Activated CD4-positive, CD25-positive, alpha-beta regulatory T cell treated with anti-CD3 and anti-CD28 coated beads, Interleukin-2, amount 50 U/mL, for 24 hours (primary cell): ENCODE results near the gene TMEM134.
"Not testable (repeated sequence)": the region's sequence is repeated elsewhere in the genome, so short reads cannot be mapped to it uniquely, and the experiment has no call there.

Experiments
- ATAC-seq, 2 donors: fragments of 150-1000 bp; cut with Tn5 transposase; one replicate each; pipeline ENCODE4 v1.10.0; 2021; ENCODE audit warnings: mild to moderate bottlenecking in 1 of 2, moderate library complexity in 1 of 2

The TMEM134 gene

DNA sequence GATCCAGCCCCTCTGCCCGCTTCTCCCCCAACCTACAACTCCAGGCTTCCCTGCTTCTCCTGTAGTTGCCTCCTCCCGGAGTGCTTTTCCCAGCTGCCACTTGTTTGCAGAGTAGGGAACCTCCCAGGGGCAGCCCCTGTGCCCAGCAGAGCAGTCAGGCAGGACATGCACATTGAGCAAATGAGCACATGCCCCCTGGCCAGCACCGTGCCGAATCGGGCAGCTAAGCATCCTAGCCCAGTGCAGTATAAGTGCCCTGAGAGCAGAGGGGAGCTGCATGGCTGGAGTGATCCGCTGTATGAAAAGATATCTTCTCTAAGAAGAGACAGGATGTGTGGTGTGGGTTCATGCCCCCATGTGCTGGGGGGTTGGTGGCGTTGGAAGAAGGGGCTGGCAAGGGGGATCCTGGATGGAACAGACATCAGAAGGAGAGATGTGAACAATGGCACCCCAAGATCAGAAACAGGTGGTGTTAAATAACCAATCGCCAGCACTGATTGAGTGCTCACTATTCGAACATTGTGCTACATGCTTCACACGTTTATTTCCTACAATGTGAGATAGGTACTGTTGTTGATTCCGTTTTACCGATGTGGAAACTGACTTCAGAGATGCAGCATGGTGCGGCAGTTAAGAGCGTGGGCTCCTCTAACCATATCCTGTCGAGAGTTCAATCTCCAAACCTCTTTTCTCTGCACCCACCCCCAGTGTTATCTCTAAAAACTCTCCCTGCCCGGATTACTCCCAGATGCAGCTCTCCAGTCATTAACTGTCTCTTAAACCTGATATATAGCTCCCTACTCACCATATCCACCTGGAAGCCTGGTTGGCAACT lies 15.0 kb upstream of the TMEM134 start:
- peak in 1 of 2 donors; percentile 3 for ATAC-seq

DNA sequence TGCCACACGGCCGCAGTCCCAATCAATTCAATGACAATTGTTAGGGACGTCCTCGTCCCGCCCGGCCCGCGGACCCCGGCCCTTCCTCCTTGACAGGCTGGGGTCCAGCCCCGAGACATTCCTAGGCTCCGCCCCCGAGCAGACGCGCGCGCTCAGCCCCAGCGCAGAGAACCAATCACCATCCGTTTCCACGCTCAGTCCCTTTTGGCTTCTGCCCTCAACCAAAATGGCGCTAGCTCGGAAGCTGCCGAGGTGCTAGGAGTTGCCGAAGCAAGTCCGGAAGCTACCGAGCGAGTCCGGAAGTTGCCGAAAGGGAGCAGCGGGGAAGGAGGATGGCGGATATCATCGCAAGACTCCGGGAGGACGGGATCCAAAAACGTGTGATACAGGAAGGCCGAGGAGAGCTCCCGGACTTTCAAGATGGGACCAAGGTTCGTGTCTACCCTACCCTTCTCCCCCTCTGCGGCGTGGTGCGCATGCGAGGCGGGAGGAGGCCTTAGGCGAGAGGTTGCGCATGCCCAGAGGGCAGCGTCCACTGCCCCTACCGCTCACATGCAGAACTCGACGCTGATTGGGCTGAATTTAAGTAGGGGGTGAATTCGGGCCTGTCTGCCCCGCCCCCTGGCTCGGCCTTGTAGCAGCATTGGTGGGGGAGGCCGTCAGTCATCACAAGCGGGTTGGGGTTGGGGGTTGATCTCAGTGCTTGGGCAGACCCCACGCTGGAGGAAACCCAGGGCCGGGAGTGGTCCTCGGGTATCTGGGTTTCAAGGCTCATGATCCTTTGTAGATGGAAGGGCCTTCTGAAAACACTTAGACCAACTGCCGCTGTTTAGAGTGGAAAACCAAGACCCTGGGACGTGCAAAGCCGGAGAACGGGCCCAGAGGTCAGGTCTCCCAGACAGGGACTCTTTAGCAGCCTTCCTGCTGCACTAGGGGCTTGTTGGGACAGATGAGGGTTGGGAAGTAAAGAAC lies 14.1 kb upstream of the TMEM134 start, which contains the start of gene AIP:
AIP (plus strand) TSS at position 200 of the 972 bp plus-strand sequence; CDS start at position 333, 133 bp downstream.
- ATAC-seq: peak; percentile 76 to 78

DNA sequence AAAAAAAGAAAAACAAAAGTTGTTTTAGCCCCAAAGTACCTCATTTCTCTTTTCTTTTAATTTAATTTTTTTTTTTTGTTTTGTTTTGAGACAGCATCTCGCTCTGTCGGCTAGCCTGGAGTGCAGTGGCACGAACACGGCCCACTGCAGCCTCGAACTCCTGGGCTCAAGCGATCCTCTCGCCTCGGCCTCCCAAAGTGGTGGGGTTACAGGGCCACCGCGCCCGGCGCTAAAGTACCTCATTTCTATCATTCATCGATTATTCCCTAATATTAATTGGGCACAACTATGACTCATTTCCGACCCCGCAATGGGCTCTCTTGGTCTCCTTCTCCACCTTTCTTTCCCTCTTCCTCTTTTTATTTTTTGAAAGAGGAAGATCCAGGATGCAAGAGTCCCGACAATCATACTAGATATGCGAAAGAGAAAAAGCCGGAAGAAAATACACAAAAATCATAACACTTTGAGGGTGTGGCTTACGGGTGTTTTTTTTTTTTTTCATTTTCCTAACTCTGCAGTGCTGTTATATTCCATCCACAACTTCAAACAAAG lies 13.3 kb upstream of the TMEM134 start:
- peak; percentile 1 to 2 for ATAC-seq

DNA sequence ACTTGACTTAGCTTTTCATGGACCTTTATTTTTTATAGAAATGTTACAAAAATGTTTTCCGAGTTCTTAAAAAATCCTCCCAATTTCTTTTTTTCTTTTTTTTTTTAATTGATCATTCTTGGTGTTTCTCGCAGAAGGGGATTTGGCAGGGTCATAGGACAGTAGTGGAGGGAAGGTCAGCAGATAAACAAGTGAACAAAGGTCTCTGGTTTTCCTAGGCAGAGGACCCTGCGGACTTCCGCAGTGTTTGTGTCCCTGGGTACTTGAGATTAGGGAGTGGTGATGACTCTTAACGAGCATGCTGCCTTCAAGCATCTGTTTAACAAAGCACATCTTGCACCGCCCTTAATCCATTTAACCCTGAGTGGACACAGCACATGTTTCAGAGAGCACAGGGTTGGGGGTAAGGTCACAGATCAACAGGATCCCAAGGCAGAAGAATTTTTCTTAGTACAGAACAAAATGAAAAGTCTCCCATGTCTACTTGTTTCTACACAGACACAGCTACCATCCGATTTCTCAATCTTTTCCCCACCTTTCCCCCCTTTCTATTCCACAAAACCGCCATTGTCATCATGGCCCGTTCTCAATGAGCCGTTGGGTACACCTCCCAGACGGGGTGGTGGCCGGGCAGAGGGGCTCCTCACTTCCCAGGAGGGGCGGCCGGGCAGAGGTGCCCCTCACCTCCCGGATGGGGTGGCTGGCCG lies 8.4 kb upstream of the TMEM134 start:
- ATAC-seq: not testable (repeated sequence)

DNA sequence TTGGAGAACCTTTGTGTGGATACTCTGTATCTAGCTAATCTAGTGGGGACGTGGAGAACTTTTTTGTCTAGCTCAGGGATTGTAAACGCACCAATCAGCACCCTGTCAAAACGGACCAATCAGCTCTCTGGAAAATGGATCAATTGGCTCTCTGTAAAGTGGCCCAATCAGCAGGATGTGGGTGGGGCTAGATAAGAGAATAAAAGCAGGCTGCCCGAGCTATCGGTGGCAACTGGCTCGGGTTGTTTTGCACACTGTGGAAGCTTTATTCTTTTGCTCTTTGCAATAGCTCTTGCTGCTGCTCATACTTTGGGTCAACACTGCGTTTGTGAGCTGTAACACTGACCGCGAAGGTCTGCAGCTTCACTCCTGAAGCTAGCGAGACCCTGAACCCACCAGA lies 7.6 kb upstream of the TMEM134 start:
- not testable (repeated sequence) for ATAC-seq

DNA sequence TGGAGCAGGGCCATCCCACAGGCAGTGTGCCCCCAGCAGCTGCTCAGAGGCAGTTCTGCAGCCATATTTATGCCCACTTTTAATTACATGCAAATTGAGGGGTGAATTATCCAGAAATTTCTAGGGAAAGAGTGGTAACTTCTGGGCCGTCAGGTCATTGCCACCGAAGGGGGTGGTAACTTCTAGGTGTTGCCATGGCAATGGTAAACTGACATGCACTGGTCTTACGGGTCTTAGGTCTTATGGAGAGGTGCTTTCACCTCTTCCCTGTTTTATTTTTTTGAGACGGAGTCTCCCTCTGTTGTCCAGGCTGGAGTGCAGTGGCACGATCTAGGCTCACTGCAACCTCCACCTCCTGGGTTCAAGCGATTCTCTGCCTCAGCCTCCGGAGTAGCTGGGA lies 3.8 kb upstream of the TMEM134 start:
- ATAC-seq: no peak

DNA sequence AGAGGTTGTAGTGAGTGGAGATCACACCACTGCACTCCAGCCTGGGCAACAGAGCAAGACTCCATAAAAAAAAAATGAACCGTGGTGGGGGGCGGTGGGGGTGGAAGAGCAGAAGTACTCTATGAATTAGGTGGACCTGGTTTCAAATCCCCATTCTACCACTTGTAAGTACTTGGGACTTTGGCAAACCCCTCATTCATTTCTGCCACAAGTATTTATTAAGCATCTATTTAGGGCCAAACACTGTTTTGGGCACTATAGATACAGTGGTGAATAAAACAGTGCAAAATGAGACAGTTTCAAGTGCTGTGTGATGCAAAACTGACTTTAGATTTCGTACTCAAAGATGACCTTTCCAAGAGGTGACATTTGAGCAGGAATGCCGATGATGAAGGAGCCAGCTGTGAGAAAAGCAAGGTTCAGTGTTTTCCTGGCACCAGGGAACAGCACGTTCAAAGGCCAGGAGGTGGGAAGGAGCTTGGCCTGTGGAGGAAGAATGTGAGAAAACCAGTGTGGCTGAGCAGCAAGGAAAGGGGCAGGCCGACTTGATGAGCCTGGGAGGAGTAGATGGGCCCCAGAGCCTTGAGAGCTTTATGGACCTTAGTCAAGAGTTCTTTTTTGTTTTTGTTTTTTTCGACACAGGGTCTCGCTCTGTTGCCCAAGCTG lies 1.4 kb upstream of the TMEM134 start:
- ATAC-seq: no peak

DNA sequence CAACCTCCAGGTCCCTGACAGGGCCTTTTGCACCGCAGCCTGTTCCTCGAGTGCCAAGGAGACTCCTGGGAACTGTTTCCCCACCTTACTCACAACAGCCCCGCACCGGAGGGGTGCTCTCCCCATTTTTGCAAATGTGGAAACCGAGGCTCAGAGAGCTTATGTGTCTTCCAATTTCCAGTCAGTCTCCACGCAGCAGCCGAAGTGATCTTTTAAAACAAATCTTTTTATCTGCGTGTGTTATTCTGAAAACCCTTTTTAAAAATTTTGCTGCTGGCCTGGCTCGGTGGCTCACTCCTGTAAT lies 409 bp upstream of the TMEM134 start:
- ATAC-seq: no peak

DNA sequence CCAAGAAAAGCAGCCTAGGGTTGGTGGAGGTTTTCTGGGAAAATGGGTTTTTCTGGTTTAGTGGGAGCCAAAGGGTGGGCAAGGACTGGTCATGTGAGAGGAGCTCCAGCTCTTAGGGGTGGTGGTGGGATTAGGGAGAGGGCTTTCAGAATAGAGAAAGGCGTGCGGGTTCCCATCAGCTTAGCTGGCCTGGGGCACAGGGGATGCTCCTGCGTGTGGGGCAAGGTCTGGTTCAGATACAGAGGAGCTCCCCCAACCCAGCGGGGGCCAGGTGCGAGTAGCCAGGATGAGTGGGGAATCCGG lies 644 bp downstream of the TMEM134 start:
- peak in 1 of 2 donors; percentile 2 for ATAC-seq

DNA sequence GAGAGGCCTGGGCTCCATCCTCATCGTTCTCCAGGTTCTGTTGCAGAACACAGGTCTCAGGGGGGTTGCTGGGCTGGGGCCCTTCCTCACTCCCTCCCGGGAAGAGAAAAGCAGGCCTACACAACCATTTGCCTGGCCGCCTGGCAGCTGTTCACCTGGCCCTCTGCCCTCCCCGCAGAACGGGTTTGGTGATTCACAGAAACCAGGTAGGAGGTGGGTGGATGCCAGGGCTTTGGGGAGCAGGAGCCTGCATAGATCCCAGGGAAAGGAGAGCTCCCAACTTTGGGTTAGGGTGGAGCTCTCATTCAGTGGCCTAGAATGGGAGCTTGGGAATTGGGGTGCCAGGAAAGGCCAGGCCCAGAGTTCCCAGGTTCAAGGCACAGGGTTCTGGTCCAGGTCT lies 995 bp downstream of the TMEM134 start:
- ATAC-seq: no peak

DNA sequence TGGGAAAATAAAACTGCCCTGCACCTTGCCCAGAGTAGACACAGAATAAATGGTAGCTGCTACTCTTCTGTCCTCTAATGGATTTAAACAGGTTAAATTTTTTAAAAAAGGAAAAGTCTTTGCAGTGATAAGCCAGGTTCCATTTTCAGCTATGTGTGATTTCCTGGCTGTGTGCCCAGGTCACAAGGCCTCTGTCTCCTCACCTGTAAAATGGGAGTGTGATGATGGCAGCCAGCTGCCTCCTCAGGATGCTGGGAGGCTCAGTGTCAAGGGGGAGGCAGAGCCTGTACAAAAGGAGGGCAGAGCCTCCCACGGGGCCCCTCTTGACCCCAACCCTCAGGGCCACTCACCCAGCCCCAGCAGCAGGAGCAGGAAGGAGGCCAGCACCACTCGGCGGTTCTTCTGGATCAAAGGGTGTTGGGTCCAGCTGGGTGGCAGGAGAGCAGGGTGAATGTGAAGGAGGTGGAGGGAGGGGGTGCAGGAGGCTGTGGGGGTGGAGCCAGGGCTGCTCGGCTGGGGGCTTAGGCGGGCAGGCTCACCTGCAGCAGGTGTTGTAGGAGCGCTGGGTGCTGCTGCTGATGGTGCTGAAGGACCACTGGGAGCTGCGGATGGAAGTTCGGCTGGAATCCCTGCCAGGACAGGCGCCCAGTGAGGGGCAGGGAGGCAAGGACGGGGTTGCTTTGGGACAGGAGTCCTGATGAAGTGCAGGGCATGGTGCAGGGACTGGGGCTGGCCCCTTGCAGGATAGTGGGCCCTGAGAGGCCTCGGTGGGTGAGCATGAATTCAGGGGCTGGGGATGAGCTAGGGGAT lies 1.9 kb downstream of the TMEM134 start:
- no peak for ATAC-seq

DNA sequence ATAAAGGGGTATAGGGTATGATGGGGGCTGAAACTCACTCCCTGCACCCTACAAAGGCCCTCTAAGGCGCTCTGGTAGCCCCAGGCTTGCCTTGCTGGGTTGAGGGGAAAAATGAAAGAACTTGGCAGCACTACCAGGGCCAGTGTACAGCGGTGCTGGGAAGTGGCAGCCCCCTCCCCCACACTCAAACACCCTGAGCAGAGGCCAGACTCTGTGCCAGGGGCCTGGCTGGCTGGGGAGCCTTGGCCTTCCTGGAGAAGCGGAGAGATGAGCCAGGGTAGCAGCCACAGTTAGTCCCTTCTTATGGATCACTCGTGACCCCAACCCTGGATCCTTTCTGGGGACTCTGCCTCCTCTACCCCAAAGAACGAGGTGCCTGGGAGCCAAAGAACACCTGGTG lies 2.7 kb downstream of the TMEM134 start:
- no peak for ATAC-seq

DNA sequence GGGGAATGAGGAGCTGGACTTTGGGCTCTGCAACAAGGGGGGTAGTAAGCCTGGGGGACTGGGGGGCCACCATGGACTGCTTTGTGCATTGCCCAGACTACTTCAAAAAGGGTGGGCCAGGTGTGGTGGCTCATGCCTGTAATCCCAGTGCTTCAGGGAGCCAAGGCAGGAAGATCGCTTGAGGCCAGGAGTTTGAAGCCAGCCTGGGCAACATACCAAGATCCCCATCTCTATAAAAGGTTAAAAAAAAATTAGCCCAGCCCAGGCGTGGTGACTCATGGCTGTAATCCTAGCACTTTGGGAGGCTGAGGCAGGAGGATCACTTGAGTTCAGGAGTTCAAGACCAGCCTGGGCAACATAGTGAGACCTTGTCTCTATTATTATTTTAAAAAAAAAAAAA lies 3.5 kb downstream of the TMEM134 start:
- ATAC-seq: not testable (repeated sequence)

DNA sequence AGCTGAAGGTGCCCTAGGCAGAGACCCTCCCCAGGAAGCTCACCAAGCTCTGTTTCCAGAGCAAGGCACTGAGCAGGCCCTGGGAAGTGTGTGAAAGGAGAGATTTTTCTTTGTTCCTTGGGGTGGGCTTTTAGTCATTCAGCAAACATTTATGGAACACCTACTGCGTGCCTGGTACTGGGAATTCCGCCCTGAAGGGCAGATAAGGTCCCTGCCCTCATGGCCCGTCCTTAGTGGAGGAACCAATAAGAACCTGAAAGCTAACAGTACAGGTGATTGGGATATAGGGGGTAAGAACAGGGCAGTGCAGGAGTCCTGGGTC lies 3.9 kb downstream of the TMEM134 start:
- no peak for ATAC-seq

DNA sequence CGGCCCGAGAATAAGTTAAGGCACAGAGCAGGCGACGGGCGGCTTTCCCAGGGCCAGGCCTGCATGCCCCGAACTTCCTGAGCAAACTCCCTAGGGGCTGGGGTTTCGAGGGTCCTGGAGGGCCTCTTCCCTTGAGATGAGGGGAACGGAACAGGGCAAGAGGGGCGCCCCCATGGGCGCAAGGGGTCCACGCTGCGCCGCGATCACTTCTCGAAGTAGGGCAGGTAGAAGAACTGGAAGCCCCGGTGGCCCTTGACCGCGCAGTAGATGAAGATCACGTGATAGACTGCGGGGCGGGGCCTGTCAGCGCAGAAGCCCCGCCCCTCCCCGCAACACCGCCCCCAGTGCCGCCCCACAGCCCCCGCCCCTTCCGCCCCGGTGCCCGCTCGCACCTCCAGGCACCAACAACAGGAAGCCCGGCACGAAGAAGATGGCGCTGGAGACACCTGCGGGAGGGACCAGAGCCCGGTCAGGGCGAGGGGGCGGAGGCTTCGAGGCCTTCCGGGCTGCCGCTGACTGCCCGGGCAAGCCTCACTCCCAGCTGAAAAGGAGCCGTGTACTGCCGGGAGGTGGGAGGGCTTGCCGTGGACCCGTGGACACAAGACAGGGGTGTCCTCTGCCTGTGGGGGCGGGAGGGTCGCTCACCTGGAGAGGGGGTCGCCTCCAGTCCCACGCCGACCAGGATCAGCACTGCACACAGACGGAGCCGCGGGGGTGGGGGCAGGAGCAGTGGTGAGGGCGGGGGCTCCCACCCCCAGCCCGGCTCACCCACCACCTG lies 4.5 kb downstream of the TMEM134 start:
- ATAC-seq: peak; percentile 78 to 79

DNA sequence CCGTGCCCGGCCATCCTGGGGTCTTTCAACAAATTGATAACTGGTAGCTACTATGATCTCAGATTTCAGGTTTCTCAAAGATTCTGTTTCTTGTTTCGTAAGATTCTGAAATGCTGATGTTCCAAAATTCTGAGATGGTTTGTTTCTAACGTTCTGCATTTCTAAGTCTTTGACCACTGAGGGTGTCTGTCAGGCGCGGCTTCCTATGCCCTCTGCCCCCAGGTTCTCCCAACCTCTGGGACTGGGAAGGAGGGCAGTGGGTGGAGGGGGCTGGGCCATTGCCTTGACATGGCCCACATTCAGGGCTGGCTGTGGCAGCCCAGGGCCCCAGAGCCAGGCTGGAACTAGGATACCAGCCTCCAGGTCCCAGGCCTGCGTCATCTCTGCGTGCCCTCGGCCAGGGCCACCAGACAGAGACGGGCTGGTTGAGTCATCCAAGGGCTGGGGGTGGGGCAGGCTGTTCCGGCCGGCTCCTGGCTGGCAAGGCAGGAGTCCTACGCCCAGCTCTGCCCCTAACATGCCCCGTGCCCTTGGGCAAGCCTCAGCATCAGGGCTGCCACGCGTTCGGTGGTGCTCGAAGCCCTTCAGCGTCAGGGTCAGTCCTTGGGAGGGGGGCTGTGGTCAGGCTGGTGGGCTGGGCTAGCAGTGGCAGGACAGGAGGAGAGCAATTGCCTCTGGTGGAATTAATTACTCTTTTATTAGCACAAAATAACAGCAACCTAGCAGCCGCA lies 5.2 kb downstream of the TMEM134 start:
- no peak for ATAC-seq

DNA sequence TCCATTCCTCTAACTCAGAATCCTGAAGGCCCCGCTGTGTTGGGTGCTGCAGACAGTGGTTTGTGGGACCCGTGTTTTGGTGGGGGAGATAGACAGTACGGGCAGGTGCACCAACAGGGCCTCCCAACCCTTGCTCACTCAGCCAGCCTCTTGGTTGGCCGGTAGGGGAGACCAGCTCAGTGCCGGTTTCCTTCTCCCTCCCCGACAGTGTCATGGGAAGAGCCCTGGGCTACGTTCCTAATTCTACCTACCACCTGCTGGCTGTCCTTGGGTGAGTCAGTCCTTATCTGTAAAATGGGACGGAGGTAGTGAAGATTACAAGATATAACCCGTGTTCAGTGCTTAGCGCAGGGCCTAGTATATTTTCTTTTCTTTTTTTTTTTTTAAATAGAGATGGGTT lies 5.9 kb downstream of the TMEM134 start:
- no peak for ATAC-seq

DNA sequence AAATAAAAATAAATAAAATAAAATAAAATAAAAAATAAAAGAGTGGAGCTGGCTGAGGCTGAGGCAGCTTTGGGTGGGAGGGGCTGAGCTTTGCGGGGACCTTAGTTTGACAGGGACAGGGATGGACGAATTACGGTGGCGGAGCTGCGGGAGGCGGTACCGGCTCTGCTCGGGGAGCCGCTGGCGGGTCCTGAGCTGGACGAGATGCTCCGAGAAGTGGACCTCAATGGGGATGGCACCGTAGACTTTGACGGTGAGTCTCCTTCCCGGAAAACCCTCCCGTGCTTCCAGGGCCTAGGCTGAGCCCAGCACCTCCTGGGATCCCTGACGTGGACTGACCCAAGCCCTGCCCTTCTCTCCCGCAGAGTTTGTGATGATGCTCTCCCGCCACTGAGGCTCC lies 10.8 kb downstream of the TMEM134 start:
- ATAC-seq: no peak

DNA sequence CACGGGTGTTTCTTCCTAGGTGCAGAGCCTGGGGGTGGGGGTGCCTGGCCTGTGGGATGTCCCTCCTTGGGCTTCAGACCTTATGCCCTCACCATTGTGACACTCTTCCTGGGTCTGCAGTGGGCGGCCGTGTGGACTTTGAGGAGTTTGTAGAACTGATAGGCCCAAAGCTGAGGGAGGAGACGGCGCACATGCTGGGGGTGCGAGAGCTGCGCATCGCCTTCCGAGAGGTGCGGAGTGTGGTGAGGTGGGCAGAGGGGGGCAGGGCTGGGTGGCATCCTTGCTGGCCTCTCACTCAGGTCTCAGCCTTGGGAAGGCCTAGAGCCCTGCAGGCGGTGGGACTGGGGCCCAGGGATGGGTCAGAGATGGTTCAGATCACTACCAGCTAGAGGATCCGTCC lies 11.6 kb downstream of the TMEM134 start:
- ATAC-seq: no peak

DNA sequence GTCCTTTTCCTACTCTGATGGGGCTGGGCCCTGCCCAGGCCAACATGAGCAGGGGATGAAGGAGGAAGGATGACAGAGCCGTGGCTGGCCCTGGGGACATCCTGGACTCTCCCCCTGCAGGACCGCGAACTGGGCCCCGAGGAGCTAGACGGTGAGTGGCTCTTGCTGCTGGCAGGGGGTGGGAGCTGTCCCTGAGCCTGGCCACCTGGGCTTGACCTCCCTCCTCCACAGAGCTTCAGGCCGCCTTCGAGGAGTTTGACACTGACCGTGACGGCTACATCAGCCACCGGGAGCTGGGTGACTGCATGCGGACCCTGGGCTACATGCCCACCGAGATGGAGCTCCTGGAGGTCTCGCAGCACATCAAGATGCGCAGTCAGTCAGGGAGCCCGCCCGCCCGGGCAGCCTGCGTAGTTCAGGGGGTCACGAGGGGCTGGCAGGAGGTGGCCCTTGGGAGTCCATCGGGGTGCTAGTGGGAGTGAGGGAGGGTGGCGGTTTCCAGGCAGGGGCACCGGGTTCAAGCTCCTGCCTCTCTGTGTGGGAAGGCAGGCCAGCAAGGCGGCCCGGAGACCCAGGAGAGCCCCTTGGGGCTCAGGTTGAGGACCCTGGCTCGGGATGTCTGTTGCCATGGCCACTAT lies 12.9 kb downstream of the TMEM134 start:
- ATAC-seq: no peak
